T-helper 1 cell treated with Interleukin-12 subunit alpha and Interleukin-12 subunit beta and Interleukin-4 antibody, amounts not matched to agents 30 ng/mL and 1 ng/mL, for 36 hours (primary cell): Measurements from ENCODE around the gene GPR42. TPM values are rescaled to one million over a fixed set of nuclear protein-coding genes. Genes with fewer than 3 reads are reported as not detected.
"Not testable (repeated sequence)": the region's sequence is repeated elsewhere in the genome, so short reads cannot be mapped to it uniquely, and the experiment has no call there.

Experiments
- intact Hi-C: fragments of 100-400 bp; cut with micrococcal nuclease; formaldehyde crosslinking; loops from one replicate; pipeline ENCODE4 v1.15.1; 2024
- total RNA-seq: library from RNA; stranded (reverse); gene quantifications from 2 replicates; pipeline ENCODE4 v1.2.3, GENCODE V29; 2022

GPR42 gene
- total RNA-seq, 1 donor from 2014 or later = 0.27 TPM

- intact Hi-C loops = no loop called here
These were observed 8.4 kb upstream of the GPR42 start for GRCh38 chr19:35362261-35363000.

- intact Hi-C loops = no loop called here
These were observed 7.8 kb upstream of the GPR42 start for GRCh38 chr19:35363001-35363590.

GRCh38 chr19:35363711-35364425, 7.0 kb upstream of the GPR42 start:
- intact Hi-C loops = no loop called here

GRCh38 chr19:35365303-35365702, 5.6 kb upstream of the GPR42 start:
- intact Hi-C loops = no loop called here

- intact Hi-C loops = no loop called here
These were observed 2.5 kb upstream of the GPR42 start for GRCh38 chr19:35368378-35368777.

DNA sequence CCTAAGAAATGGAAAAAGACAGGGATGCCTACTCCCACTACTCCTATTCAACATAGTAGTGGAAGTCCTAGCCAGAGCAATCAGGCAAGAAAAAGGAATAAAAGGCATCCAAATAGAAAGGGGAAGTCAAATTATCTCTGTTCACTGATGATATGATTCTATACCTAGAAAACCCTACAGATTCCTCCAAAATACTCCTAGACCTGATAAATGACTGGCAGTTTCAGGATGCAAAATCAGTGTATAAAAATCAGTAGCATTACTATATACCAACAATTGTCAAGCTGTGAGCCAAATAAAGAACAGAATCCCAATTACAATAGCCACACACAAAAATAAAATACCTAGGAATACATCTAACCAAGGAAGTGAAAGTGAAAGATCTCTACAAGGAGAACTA, 1.3 kb upstream of the GPR42 start:
- intact Hi-C loops = no loop called here

GRCh38 chr19:35373492-35373891, 2.6 kb downstream of the GPR42 start:
- intact Hi-C loops = no loop called here

GRCh38 chr19:35374031-35374430, 3.2 kb downstream of the GPR42 start:
- intact Hi-C loops = not testable (repeated sequence)

DNA sequence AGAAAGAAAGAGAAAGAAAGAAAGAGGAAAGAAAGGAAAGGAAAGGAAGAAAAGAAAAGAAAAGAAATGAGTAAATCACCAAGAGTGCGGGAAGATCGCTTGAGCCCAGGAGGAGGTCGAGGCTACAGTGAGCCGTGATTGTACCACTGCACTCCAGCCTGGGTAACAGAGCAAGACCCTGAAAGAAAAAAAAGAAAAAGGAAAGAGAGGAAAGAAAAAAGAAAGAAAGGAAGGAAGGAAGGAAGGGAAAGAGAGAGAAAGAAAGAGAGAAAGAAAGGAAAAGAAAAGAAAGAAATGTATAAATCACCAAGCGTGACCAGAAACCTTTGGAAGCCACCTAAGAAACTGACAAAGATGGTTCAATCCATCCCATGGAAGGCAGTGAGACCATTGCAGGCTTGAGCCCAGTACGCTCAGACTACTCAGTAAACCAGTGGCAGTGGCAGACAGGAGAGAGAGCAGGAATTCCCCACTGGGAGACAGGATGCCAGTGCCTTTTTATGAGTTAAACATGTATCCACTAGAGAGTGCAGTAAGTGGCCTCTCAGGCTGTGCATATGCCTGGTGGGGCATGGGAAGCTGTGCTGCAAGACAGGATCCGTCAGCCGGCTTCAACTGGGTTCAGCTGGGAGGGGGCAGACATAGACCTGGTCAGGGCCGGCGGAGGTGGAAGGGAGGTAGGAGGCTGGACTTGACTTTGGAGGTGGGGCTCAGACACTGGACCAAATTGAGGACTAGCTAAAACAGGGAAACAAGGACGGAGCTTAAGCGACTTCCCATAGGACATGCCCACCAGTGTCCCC, 4.8 kb downstream of the GPR42 start:
- intact Hi-C loops = no loop called here

DNA sequence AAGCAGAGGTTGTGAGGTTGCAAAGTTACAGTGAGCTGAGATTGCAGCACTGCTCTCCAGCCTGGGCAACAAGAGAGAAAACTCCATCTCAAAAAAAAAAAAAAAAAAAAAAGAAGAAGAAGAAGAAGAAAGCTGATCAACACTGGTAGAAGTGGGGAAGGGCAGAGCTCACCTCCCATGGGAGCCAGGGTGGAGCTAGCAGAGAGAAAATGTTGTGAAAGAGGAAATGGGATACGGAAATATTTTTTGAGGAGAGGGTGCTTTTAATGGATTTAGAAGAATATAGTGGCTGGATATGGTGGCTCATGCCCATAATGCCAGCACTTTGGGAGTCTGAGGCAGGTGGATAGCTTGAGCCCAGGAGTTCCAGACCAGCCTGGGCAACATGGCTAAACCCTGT, 6.8 kb downstream of the GPR42 start:
- intact Hi-C loops = no loop called here

DNA sequence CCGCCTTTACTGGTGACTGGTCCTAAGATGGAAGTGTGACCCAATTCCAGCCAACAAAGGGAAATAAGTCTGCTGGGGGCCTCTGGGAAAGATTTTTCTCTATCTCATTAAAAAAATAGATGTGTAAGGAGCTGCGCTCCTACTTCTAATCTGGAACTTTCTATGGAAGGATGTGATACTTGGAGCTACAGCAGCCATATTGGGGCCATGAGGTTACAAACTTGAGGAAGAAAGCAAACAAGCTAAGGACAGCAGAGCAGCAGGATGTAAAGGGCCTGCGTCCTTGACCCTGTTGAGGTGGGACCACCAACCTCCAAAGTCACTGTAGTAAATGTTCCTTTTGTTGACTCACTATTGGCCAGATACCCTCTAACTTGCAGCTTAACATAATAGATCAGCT, 7.5 kb downstream of the GPR42 start:
- intact Hi-C loops = no loop called here

DNA sequence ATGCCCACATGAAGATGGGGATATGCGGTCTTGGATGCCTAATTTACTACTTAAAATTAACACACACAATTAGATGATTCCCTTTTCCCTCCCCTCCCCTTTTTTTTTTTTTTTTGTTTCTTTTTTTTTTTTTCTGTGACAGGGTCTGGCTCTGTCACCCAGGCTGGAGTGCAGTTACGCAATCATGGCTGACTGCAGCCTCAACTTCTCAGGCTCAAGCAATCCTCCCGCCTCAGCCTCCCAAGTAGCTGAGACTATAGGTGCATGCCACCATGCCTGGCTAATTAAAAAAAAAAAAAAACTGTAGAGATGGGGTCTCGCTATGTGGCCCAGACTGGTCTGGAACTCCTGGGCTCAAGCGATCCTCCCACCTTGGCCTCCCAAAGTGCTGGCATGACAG, 8.7 kb downstream of the GPR42 start:
- intact Hi-C loops = not testable (repeated sequence)

GRCh38 chr19:35379992-35380391, 9.1 kb downstream of the GPR42 start:
- intact Hi-C loops = no loop called here

- intact Hi-C loops = no loop called here
These were observed 9.7 kb downstream of the GPR42 start for GRCh38 chr19:35380450-35381124.

- intact Hi-C loops = no loop called here
These were observed 10.4 kb downstream of the GPR42 start for GRCh38 chr19:35381318-35381717.

DNA sequence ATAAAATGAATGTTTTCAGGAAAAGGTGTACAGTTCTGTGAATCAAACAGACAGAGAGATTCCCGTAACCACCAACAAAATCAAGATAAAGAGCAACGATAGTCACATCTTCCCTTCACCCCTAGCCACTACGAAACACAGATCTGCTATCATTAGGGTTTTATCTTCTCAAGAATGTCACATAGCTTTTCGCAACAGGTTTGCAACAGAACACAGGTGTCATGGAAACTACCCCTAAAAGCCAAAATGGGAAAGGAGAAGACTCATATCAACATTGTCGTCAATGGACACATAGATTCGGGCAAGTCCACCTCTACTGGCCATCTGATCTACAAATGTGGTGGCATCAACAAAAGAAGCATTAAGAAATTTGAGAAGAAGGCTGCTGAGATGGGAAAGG, 11.1 kb downstream of the GPR42 start:
- intact Hi-C loops = no loop called here

DNA sequence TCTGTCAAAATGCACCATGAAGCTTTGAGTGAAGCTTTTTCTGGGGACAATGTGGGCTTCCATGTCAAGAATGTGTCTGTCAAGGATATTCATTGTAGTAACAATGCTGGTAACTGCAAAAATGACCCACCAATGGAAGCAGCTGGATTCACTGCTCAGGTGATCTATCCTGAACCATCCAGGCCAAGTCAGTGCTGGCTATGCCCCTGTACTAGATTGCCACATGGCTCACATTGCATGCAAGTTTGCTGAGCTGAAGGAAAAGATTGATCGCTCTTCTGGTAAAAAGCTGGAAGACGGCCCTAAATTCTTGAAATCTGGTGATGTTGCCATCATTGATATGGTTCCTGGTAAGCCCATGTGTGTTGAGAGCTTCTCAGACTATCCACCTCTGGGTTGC, 12.7 kb downstream of the GPR42 start:
- intact Hi-C loops = no loop called here

GRCh38 chr19:35388277-35389054, 17.6 kb downstream of the GPR42 start:
- intact Hi-C loops = no loop called here

DNA sequence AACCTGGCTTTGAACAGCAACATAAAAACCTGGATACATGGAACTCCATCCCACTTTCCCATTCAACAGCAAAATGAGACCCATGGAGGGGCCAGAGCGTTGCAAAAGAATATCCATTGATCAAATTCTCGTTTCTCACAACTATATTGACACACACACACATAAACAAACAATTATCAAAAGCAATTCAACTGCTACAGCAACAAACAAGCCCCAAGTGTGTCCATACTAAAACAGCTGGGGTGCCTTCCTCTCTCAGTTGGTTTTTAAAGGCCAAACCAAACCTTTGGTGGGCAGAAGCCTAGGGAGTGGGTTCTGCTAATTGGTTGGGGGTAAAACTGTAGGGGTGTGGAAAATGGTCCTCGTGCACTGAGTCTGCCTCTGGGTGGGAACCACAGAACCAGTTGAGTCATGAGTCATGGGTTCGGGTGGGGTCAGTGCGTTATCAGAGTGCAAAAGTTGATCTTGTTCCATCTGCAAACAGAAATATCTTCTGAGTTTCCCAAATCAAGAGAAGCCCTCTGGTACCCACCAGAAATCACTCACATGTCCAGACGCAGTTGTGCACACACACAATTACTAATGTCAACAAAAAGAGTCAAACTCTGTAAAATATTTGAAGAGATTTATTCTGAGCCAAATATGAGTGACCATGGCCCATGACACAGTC, 18.5 kb downstream of the GPR42 start:
- intact Hi-C loops = no loop called here
